ENCODE results near the gene ITSN2. TPM values are rescaled to one million over a fixed set of nuclear protein-coding genes. Genes with fewer than 3 reads are reported as not detected.

ITSN2 gene
- total RNA-seq, 1 experiment from 2014 or later, result 21.9 TPM

- Histone ChIP-seq H3F3A (ENCODE audit: low read length, unreplicated experiment) (no peaks in the 10 kb centered on the region), H3K27me3 (ENCODE audit: low read length) (no peaks in the 10 kb centered on the region), H2AFZ (ENCODE audit: low read length) (no peak overlapping the region), H3K79me2 (ENCODE audit: low read length) (no peaks in the 10 kb centered on the region), H3K9me3 (ENCODE audit: low read length) (no peaks in the 10 kb centered on the region), H3K4me1 (ENCODE audit: insufficient read depth, low read length) (no peaks in the 10 kb centered on the region), H3K9me2 (replicated peaks; ENCODE audit: low read length) (no peaks in the 10 kb centered on the region), H3K36me3 (ENCODE audit: low read depth, low read length) (no peaks in the 10 kb centered on the region), H3K4me3 (ENCODE audit: low read length) (no peak overlapping the region), H3K9ac (ENCODE audit: low read length) (no peak overlapping the region), H3K4me2 (ENCODE audit: low read length) (no peak overlapping the region), H3K27ac (ENCODE audit: low read length) (no peak overlapping the region), H4K20me1 (ENCODE audit: low read length) (no peaks in the 10 kb centered on the region)
- DNase-seq (no peak), ATAC-seq (no peak)
- POLR2A ChIA-PET (ENCODE audit: unreplicated experiment), result no interaction called here
- TF ChIP-seq EZH2 (IDR thresholded peaks at IDR 0.05; ENCODE audit: low read length, unreplicated experiment) (no peak), EZH2phosphoT487 (IDR thresholded peaks at IDR 0.05; ENCODE audit: borderline replicate concordance, low read length) (no peak), CTCF (conservative IDR thresholded peaks at IDR 0.05; ENCODE audit: low read depth, low read length) (no peak)
- BruUV-seq (replicated peaks), result no TSS peak
- CTCF ChIA-PET, result no interaction called here
- intact Hi-C loops (cut with micrococcal nuclease), result no loop called here
Measured at GRCh38 chr2:24191156-24191555, 169.2 kb downstream of the ITSN2 start.

- Histone ChIP-seq H4K20me1 (ENCODE audit: low read length) (no peaks in the 10 kb centered on the region), H2AFZ (ENCODE audit: low read length) (no peak overlapping the region), H3K9me2 (replicated peaks; ENCODE audit: low read length) (no peaks in the 10 kb centered on the region), H3K36me3 (ENCODE audit: low read depth, low read length) (no peaks in the 10 kb centered on the region), H3K9ac (ENCODE audit: low read length) (no peak overlapping the region), H3K27me3 (ENCODE audit: low read length) (no peaks in the 10 kb centered on the region), H3K4me3 (ENCODE audit: low read length) (no peak overlapping the region), H3K27ac (ENCODE audit: low read length) (no peak overlapping the region), H3K4me1 (ENCODE audit: insufficient read depth, low read length) (no peaks in the 10 kb centered on the region), H3F3A (ENCODE audit: low read length, unreplicated experiment) (no peaks in the 10 kb centered on the region), H3K4me2 (ENCODE audit: low read length) (no peak overlapping the region), H3K79me2 (ENCODE audit: low read length) (no peaks in the 10 kb centered on the region), H3K9me3 (ENCODE audit: low read length) (peaks cover 1% of the 10 kb centered on the region; the same call in 1 of the 2 replicates)
- DNase-seq (no peak), ATAC-seq (no peak)
- no TSS peak for BruUV-seq (replicated peaks)
- no peak for TF ChIP-seq EZH2phosphoT487 (IDR thresholded peaks at IDR 0.05; ENCODE audit: borderline replicate concordance, low read length)
- TF ChIP-seq CTCF (conservative IDR thresholded peaks at IDR 0.05; ENCODE audit: low read depth, low read length), result no peak
- no peak for TF ChIP-seq EZH2 (IDR thresholded peaks at IDR 0.05; ENCODE audit: low read length, unreplicated experiment)
- CTCF ChIA-PET, result interaction anchor here (0.5 kb wide), 1 partner anchor 209 kb away, joined by 9 read pairs; no protein-coding TSS in a partner anchor
- intact Hi-C loops (cut with micrococcal nuclease), result no loop called here
- POLR2A ChIA-PET (ENCODE audit: unreplicated experiment), result no interaction called here
Measured at GRCh38 chr2:24190503-24190902, 169.8 kb downstream of the ITSN2 start.

- Histone ChIP-seq H3K4me3 (ENCODE audit: low read length) (no peak overlapping the region), H3K27ac (ENCODE audit: low read length) (no peak overlapping the region), H3K27me3 (ENCODE audit: low read length) (no peaks in the 10 kb centered on the region), H3F3A (ENCODE audit: low read length, unreplicated experiment) (no peaks in the 10 kb centered on the region), H3K79me2 (ENCODE audit: low read length) (no peaks in the 10 kb centered on the region), H3K9ac (ENCODE audit: low read length) (no peak overlapping the region), H3K4me1 (ENCODE audit: insufficient read depth, low read length) (no peaks in the 10 kb centered on the region), H3K9me3 (ENCODE audit: low read length) (peaks cover 7% of the 10 kb centered on the region), H3K36me3 (ENCODE audit: low read depth, low read length) (no peaks in the 10 kb centered on the region), H4K20me1 (ENCODE audit: low read length) (no peaks in the 10 kb centered on the region), H3K4me2 (ENCODE audit: low read length) (no peak overlapping the region), H2AFZ (ENCODE audit: low read length) (no peak overlapping the region), H3K9me2 (replicated peaks; ENCODE audit: low read length) (no peaks in the 10 kb centered on the region)
- ATAC-seq (no peak), DNase-seq (no peak)
- intact Hi-C loops (cut with micrococcal nuclease), result no loop called here
- CTCF ChIA-PET, result no interaction called here
- BruUV-seq (replicated peaks), result no TSS peak
- POLR2A ChIA-PET (ENCODE audit: unreplicated experiment), result no interaction called here
- no peak for TF ChIP-seq EZH2phosphoT487 (IDR thresholded peaks at IDR 0.05; ENCODE audit: borderline replicate concordance, low read length)
- no peak for TF ChIP-seq EZH2 (IDR thresholded peaks at IDR 0.05; ENCODE audit: low read length, unreplicated experiment)
- no peak for TF ChIP-seq CTCF (conservative IDR thresholded peaks at IDR 0.05; ENCODE audit: low read depth, low read length)
Measured at GRCh38 chr2:24189551-24189950, 170.8 kb downstream of the ITSN2 start.
